ENCODE data around the gene C5orf47.

GRCh38 chr5:174052636-174053035, 63.7 kb downstream of the C5orf47 start:
- TF ChIP-seq CTCF (IDR thresholded peaks at IDR 0.05): no peak
- TF ChIP-seq POLR2A (IDR thresholded peaks at IDR 0.05): no peak
